ENCODE results near the gene COL10A1.

COL10A1 gene

DNA sequence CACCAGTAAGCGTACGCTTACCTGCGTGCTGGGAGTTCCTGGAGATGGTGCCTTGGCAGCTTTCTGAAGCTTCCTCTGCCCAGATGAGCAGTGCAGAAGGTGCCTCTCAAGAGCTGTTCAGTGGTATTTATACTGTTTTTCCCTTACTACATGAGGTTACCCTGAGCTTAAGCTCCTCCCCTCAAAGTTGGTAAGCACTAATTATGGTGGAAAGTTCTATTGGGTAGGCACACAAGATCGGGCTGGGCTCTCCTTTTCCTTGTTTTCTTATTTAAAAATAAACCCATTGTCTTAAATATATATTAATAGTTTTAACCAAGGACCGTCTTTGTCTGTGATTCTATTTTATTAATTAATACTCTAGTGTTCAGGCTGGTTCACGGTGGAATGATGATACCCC is at the start of gene COL10A1:
Gene COL10A1, minus strand, starts transcription at position 101 of the 400 bp plus-strand sequence. CDS start 640 bp downstream, outside the sequence.
- DNase-seq (ENCODE audit: low read depth in 2 of 2), result no peak

DNA sequence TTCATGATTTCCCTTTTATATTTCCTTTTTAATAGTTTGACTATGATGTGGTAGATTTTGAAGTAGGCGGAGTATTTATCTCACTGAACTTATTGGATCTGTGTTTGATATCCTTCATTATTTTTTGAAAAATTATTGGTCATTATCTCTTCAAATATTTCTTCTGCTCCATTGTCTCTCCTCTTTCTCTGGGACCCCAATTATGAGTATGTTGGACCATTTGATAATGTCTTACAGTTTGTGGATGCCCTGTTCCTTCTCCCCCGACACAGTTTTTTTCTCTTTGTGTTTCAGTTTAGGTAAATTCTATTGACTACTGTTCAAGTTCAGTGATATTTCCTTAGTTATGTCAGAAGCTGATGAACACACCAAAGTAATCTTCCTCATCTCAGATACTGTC is 49.4 kb upstream of the COL10A1 start:
- no peak for DNase-seq (ENCODE audit: low read depth in 2 of 2)

DNA sequence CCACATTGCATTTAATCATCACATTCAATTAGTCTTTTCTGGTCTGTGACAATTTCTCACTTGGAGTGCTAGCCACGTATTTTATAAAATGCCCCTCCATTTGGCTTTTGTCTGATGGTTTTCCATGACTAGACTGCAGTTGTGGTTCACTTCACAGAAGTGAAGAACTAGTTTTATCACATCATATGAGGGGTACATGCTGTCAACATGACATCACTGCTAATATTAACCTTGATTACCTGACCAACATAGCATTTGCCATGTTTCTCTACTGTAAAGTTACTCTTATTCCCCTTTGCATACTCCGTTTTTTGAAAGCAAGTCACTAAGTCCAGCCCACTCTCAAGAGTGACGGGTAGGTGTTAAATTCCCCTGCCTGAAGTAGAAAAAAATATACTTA is 48.0 kb upstream of the COL10A1 start:
- DNase-seq (ENCODE audit: low read depth in 2 of 2), result no peak

DNA sequence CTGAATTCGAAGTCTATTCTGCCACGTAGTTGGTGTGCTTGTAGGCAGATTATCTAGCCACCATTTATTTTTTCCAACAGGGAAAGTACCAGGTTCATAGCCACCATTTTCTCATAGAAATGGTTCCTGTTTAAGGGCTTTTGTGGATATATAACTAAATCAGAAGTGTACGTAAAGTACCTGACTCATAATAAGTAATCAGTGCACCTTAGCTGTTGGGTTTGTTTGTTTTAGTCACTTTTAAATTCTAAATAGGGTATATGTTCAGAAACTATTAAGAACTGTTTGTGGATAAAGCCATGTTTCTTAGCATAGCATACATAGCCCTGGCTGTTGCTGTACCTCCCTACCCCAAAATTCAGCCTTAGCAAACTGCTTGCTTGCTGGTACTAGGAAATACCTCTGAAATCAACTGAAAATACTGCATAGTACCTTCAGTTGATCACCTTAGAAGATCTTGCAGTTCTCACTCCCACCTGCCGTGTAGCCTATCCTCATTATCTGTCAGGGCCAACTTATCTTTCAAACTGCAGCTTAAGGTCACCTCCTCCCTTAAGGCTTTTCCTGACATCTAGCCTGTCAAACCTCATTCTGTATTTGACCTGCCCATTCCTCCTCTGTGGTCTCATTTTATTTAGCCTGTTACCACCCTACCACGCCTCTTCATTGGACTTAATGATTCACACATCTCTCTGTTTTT is 44.6 kb upstream of the COL10A1 start:
- DNase-seq (ENCODE audit: low read depth in 2 of 2), result no peak

DNA sequence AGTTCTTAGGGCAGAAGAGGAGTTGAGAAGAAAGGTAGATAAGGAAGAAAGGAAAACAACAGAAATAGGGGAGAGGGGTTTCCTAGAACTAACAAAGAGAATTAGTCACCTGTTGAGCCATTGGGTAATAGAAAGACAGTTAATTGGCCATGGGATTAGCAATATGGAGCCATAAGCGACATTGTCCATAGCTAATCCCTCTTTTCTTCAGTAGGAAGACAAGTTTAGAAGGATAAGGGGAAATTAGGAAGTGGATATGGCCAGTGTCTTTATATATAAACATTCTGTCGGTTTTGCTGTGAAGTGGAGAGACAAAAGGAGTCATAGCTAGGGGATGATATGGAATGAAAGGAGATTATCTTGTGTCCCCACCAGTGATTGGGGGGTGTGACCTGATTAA is 43.9 kb upstream of the COL10A1 start:
- no peak for DNase-seq (ENCODE audit: low read depth in 2 of 2)

DNA sequence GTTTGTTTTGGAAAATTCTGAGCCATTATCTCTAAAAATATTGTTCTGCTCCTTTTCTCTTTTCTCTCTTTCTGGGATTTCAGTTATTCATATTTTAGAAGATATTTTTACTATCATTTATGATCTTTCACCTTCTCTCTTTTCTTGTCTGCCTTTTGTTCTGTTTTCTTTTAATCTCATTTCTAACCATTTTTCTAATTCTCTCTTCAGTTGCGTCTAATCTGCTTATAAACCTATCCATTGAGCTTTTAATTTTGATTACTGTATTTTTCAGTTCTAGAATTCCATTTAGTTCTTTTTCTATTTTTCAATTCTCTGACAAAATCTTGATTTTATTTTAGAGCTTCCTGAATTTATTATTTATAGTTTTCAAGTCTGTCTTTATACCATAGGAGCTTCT is 42.2 kb upstream of the COL10A1 start:
- no peak for DNase-seq (ENCODE audit: low read depth in 2 of 2)

DNA sequence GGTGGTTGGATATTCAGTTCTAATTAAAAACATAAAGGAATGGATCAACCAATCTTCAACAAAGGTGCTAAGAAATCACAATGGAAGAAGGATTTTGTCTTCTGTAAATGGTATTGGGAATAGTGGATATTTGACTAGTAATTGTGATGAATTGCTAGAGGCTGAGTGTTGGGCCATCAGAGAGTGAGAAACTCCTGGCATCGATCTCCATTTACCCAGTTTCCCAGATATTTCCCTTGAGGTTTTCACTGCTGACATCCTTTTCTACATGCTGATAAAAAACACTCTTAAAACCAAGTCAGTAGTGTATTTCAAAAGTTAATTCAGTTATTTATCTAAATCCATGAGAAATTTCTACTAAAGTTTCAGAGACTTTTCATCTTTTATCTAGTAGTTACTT is 40.4 kb upstream of the COL10A1 start:
- DNase-seq (ENCODE audit: low read depth in 2 of 2), result no peak

DNA sequence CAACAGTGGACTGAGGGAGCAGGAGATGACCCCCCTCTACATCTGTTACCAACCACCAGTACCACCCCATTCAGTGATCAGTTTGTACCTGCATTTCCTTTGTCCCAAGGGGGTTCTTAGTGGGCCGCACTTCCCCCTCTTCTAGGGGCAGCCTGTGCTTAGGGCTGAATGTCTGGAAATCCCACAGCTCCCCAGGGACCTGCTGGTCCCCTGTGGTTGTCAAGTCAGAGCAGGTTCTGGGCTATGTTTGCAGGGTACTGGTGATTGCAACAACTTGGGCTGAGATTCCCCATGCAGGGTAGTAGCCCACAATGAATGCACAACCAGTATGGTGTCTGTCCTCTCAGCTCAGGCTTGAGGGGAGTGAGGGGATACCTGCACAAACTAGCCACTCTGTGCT is 39.7 kb upstream of the COL10A1 start:
- DNase-seq (ENCODE audit: low read depth in 2 of 2), result no peak

DNA sequence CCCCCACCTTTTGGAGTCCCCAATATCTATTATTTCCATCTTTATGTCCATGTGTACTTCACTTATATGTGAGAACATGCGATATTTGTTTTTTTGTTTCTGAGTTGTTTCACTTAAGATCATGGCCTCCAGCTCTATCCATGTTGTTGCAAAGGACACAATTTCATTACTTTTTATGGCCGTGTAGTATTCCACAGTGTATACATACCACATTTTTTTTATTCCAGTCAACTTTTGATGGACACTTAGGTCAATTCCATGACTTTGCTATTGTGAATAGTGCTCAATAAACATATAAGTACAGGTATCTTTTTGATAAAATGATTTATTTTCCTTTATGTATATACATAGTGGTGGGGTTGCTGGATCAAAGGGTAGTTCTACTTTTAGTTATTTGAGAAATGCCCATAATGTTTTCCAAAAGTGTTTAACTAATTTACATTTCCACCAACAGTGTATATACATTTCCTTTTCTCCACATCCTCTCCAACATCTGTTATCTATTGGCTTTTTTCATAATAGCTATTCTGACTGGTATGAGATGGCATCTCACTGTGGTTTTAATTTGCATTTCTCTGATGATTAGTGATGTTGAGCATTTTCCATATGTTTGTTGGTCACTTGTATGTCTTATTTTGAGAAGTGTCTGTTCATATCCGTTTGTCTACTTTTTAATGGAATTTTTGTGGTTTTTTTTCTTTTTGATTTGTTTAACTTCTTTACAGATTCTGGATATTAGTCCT is 34.0 kb upstream of the COL10A1 start:
- no peak for DNase-seq (ENCODE audit: low read depth in 2 of 2)

DNA sequence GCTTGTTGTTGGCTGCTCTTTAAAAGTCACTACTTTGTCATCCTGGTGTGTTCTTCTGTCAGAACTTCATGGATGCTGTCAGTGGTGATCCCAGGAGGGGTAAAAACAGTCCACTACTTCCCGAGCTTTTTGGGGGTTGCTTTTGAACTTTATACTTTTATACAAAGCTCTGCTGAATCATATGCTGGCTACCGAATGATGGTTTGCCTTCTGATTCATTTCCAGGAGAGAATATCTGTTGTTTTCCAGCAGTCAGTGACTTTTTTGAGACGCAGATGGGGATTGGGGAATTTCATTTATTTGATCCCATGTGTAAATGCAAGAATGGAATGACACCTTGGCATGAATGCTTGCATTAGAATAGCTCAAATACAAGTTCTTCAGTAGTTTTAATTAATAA is 32.7 kb upstream of the COL10A1 start:
- DNase-seq (ENCODE audit: low read depth in 2 of 2), result no peak

DNA sequence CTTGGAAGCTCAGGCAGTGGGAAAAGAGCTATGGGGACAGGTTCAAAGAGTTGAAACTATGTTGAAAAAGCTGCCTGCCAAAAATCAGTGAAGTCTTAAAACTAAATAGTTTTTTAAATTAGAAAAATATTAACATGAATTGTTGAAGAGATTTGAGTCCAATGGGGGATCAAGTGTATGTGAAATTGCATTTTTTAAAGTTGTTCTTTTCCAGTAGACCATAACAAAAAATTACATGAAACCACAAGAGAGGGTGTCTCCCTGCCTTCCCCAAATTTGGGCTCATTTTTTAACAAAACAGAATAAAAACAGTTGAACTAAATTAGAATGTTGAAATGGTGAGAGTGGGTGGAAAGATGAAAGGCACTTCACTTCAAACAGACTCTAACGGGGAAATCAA is 31.5 kb upstream of the COL10A1 start:
- no peak for DNase-seq (ENCODE audit: low read depth in 2 of 2)

DNA sequence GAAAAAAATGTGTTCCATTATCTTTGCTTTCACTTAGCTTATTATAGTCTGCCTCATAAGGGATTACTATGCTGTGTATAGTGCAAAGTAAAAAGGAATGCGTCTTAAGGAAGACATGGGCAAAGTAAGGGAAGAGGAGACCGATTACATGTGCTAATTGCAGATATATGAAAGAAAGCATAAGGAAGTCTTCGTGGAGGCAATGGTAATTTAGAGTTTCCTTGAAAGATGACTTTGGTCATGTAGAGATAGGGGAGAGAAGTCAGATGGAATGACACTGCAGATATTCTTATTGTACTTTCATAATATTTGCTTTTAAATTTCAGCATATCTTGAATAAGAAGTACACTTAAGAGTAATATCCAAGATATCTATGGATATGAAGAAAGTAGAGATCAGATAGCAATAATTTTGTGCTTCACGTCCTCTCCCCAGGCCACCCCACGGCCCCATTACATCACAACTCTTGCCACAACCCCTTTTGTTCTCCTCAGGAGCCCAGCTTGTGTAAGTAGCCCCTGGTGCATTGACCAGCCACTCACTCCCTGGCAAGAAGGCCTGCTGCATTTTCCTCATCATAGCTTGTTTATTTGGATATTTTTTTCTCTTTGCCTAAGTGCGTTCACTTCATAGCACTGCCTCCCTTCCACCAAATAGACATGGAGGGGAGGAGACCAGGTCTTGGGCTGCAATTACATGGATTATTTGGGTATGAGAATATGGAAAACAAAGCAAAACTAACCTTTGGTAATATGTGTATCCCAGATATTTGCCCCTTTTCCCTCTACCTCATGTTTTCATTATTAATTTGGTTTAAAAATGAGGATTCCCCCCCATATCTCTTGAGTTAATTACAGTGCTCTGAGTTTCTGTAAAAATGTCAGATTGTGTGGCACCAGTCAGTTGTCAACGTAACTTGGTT is 30.7 kb upstream of the COL10A1 start:
- no peak for DNase-seq (ENCODE audit: low read depth in 2 of 2)

DNA sequence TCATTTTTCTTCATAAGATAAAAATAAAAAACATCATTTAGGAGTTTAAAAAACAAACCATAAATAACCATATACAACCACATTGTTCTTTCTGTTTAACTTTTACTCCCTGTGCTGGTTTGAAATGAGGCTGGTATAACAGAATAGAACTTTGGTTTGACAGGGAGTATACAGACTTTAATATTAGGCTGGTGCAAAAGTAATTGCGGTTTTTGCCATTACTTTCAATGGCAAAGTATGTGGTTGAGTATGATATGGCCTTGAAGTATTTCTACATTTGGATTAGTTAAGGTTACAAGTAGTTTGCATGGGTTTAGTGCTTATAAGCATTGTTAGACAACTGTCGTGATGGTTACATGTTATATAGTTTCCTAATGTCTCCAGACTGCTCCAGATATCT is 29.0 kb upstream of the COL10A1 start:
- DNase-seq (ENCODE audit: low read depth in 2 of 2), result no peak

DNA sequence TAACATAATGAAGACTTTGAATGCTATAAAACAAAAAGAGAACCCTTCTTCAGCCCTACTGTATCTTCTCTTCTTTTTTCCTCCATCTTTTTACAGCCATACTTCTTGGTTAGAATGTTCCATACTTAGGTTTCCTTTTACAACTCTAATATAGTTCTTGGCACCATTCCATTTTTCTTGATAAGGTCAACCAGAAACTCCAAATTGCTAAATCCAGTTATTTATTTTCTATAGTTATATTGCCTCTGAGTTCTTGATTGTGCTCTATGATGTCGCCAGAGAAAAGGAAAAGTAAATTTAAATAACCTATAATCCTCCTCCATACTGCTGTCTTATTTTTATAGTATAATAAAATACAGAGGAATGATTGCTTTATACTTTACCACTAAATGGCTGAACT is 26.7 kb upstream of the COL10A1 start:
- no peak for DNase-seq (ENCODE audit: low read depth in 2 of 2)

DNA sequence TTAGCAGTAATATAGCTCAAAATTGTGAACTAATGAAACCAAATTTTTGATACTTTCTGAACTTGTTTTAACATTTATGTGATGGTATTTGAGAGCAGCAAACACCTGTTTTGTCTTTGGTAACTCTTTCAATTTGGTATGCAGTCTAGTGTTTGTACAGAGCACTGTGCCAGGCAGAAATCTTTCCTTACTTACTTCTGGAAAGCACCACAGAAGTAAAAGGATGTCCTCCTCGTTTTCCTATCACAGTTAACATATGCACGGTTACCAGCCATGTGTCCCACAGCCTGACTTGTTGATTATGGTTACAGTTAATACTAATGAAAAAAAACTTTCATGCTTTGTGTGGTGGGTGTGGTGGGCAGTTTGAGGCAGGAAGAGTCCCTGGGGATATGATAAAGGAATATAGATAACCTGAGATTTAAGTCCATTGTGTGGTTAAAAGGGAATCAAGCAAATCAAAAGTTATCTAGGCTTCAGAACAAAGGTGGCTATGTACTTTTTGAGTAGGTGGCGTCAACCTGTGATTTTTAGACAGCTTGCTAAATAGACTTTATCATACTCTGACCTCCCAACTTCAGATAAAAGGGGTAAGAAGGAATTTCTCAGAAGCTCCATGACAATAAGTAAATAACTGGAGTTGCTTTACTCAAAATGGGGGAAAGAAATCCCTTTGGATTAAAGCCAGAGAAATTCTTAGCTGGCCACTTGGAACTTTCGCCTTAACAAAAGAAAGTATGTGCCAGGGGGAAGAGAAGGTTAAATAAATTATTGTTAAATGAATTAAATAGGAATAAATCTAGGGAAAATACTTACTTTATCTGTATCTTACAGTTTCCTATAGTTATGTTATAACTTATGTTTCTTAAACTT is 20.1 kb upstream of the COL10A1 start:
- DNase-seq (ENCODE audit: low read depth in 2 of 2), result no peak

DNA sequence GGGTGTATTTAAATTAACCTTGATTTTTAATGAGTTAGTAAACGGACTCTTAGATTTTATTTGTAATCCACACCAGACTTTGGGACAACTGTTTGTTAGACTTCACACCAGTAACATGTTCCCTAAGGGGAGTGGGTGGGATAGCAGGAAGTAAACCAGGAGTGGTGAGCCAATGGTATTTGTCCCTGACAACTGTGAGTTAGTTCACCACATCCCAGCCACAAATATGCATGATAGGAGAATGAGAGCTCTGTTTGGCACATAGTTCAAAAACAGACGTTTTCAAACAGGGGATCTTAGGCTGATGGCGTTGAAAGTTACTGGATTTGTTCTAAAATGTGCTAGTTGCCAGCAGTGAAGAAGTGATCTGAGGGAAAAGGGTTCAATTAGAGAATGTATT is 18.7 kb upstream of the COL10A1 start:
- DNase-seq (ENCODE audit: low read depth in 2 of 2), result no peak

DNA sequence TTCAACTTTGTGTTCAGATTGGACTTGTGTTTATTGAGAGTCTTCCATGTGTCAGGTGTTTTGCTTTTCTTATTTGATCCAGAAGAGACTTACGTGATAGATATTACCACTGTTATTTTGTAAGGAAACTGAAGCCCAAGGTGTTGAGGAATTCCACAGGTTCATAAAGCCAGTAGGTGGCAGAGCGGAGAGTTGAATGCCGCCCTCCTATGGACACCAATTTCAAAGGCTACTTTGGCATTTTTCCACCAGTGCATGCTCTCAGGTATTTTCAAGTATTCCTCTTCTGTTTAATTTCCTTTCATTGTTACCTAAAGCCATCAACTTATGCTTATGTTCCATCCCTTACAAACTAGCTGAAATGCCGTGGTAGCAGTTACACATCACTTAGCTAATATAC is 14.0 kb upstream of the COL10A1 start:
- no peak for DNase-seq (ENCODE audit: low read depth in 2 of 2)

DNA sequence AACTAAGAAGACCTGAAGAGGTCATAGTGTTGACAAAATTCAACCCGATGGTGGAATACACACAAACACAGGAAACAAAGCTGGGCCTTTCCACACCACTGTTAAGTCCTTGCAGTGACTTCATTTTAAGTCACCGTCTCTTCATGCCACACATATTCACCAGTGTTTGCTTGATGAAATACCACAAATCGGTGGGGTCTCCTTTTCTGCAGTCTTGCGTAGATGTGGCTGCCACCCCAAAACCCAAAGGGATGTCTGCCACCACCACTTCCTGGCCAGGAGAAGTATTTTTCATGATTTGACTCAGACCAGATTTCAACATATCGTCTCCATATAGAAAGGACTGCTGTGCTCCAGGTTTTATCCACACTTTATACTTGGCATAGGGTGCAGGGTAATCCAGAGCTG is 11.0 kb upstream of the COL10A1 start:
- no peak for DNase-seq (ENCODE audit: low read depth in 2 of 2)

DNA sequence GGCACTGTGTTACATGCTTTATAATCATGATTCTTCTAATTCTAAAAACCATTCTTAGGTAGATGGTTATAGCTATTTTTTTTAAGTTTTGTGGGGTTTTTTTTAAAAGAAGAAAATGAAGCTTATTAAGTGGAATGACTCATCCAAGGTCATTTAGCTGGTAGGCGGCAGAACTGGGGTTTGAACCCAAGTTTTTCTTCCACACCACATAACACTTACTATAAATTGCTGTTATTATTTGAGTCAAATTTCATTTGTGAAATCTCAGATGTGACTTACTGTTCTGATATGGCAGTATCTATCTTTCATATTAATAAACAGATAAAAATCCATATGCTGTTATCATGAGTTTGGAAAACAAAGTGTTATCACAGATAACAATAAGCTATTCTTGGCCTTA is 10.4 kb upstream of the COL10A1 start:
- DNase-seq (ENCODE audit: low read depth in 2 of 2), result no peak

DNA sequence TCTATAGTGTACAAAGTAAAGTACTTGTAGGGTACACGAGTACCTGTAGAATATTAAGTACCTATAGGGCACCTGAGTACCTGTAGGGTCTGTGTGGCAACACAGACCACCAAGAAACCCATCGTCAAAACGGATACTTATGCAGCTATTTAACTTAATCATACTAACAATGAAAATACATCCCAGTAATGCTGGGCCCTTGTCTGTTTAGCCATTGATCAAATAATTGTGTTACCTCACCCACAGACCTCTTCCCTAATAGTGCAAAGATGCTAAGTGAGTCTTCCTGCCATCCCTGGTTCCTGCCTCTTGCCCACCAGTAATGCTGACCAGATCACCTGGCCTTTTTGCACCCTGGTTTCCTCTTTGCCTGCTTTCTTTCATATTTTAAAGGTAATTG is 7.5 kb upstream of the COL10A1 start:
- no peak for DNase-seq (ENCODE audit: low read depth in 2 of 2)

DNA sequence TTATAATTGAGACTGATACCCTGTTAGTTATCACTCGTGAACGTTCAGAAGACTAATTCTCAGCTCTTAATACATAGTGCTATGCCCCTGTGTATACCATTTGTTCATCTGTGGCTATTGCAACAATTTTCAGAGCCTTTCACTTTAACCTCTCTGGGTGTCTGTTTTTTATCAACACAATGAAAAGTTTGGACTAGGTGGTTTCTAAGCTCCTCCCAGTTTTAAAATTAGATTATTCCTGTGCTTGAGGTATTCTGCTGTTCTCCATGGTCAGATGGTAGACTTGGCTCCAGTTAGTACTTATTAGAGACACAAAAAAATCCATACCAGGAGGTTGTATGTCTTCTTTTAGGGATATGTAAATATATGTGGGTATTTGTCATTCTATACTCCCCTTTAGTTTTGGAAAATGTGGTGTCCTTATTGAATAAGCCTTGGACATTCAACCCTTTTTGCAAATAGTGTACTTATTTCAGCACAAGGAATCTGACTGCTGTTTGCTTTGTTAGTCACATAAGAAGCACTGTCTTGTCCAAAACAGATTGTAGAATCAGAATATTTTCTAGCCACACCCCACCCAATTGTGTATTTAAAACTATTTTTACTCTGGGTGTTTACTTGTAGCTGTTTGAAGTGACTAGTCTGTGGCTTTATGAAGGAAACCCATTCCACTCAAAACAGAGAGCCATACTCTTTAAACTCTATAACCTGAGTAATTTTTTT is 2.0 kb upstream of the COL10A1 start:
- DNase-seq (ENCODE audit: low read depth in 2 of 2), result no peak
